GM18907 (cell line): ENCODE measurements around the gene ABLIM1.

Experiments used
- ATAC-seq: cut with Tn5 transposase; IDR thresholded peaks from one replicate; pipeline ENCODE4 v1.9.1; 2021; ENCODE audit warnings: mild to moderate bottlenecking, moderate library complexity; ENCODE audit not compliant: unreplicated experiment

Gene ABLIM1

GRCh38 chr10:114397651-114398145 is 260.4 kb downstream of the ABLIM1 start:
- no peak for ATAC-seq

- ATAC-seq, result no peak
Observed at GRCh38 chr10:114396464-114396863, 261.6 kb downstream of the ABLIM1 start.

- no peak for ATAC-seq
Observed at GRCh38 chr10:114395366-114396022, 262.6 kb downstream of the ABLIM1 start.

GRCh38 chr10:114394531-114394930 is 263.5 kb downstream of the ABLIM1 start:
- ATAC-seq, result no peak

GRCh38 chr10:114393886-114394285 is 264.2 kb downstream of the ABLIM1 start:
- ATAC-seq, result no peak

GRCh38 chr10:114393482-114393881 is 264.6 kb downstream of the ABLIM1 start:
- ATAC-seq, result no peak

- no peak for ATAC-seq
Observed at GRCh38 chr10:114392112-114392835, 265.8 kb downstream of the ABLIM1 start.

- ATAC-seq, result no peak
Observed at GRCh38 chr10:114391599-114391998, 266.5 kb downstream of the ABLIM1 start.

- ATAC-seq, result no peak
Observed at GRCh38 chr10:114389426-114389825, 268.6 kb downstream of the ABLIM1 start.

GRCh38 chr10:114388275-114388674 is 269.8 kb downstream of the ABLIM1 start:
- no peak for ATAC-seq

GRCh38 chr10:114387784-114388183 is 270.3 kb downstream of the ABLIM1 start:
- no peak for ATAC-seq

GRCh38 chr10:114386452-114386851 is 271.6 kb downstream of the ABLIM1 start:
- ATAC-seq, result no peak

GRCh38 chr10:114385557-114385956 is 272.5 kb downstream of the ABLIM1 start:
- no peak for ATAC-seq

GRCh38 chr10:114384601-114385000 is 273.5 kb downstream of the ABLIM1 start:
- no peak for ATAC-seq

- ATAC-seq, result no peak
Observed at GRCh38 chr10:114384181-114384580, 273.9 kb downstream of the ABLIM1 start.
